Ectodermal cell (in vitro differentiated cells): ENCODE results near the gene KRT1.

Experiments
- H3K27ac ChIP-seq: 2 replicates; pipeline ENCODE4 v1.7.0; 2013; ENCODE audit warnings: mild to moderate bottlenecking, low read depth, low read length; ENCODE audit not compliant: insufficient read depth, poor library complexity, severe bottlenecking
- H3K27me3 ChIP-seq: 2 replicates; pipeline ENCODE4 v1.7.0; 2013; ENCODE audit warnings: mild to moderate bottlenecking, low read length; ENCODE audit not compliant: insufficient read depth, control insufficient read depth, poor library complexity, severe bottlenecking
- H3K36me3 ChIP-seq: one replicate; pipeline ENCODE4 v1.7.0; 2013; ENCODE audit warnings: low read length; ENCODE audit not compliant: control insufficient read depth, insufficient read depth
- H3K4me1 ChIP-seq: one replicate; pipeline ENCODE4 v1.7.0; 2013; ENCODE audit warnings: low read length; ENCODE audit not compliant: control insufficient read depth, insufficient read depth
- H3K4me3 ChIP-seq: 2 replicates; pipeline ENCODE4 v1.7.0; 2013; ENCODE audit warnings: low read depth, low read length, control low read depth; ENCODE audit not compliant: insufficient read depth
- H3K9me3 ChIP-seq: 2 replicates; pipeline ENCODE4 v1.7.0; 2013; ENCODE audit warnings: mild to moderate bottlenecking, low read length, moderate library complexity; ENCODE audit not compliant: control insufficient read depth
- WGBS, 2 experiments: methylation state at CpG; one replicate each; pipeline ENCODE4 v1.1.7; 2013; ENCODE audit warnings: missing lambda C conversion rate in 2 of 2; 5-methylcytosine and 5-hydroxymethylcytosine counted together

KRT1 gene

GRCh38 chr12:52691841-52692150 lies 11.6 kb upstream of the KRT1 start:
- peaks cover 17% of the 10 kb centered on the region for H3K4me1 ChIP-seq
- 62 to 76% methylated on average over 2 of the region's 2 CpGs for WGBS, 2 experiments
- H3K4me3 ChIP-seq = no peak overlapping the region
- peaks cover 39% of the 10 kb centered on the region for H3K27me3 ChIP-seq
- H3K27ac ChIP-seq = no peak overlapping the region
- H3K36me3 ChIP-seq = no peaks in the 10 kb centered on the region
- H3K9me3 ChIP-seq = no peaks in the 10 kb centered on the region

GRCh38 chr12:52691076-52691840 lies 11.1 kb upstream of the KRT1 start:
- no peaks in the 10 kb centered on the region for H3K36me3 ChIP-seq
- peaks cover 39% of the 10 kb centered on the region for H3K27me3 ChIP-seq
- peaks cover 17% of the 10 kb centered on the region for H3K4me1 ChIP-seq
- no peaks in the 10 kb centered on the region for H3K9me3 ChIP-seq
- H3K27ac ChIP-seq = no peak overlapping the region
- WGBS, 2 experiments = 8 to 10% methylated on average over 45 of the region's 45 CpGs
- peak overlapping the region; percentile 32 for H3K4me3 ChIP-seq

GRCh38 chr12:52690351-52691075 lies 10.3 kb upstream of the KRT1 start:
- Histone ChIP-seq H3K4me1 (peaks cover 17% of the 10 kb centered on the region), H3K27me3 (peaks cover 39% of the 10 kb centered on the region), H3K27ac (no peak overlapping the region), H3K9me3 (no peaks in the 10 kb centered on the region), H3K4me3 (peak overlapping the region; percentile 32), H3K36me3 (no peaks in the 10 kb centered on the region)
- WGBS, 2 experiments = 62 to 63% methylated on average over 8 of the region's 8 CpGs

- H3K36me3 ChIP-seq = no peaks in the 10 kb centered on the region
- peaks cover 39% of the 10 kb centered on the region for H3K27me3 ChIP-seq
- WGBS, 2 experiments = 87 to 91% methylated on average over 1 of the region's 1 CpG
- no peak overlapping the region for H3K4me3 ChIP-seq
- peaks cover 17% of the 10 kb centered on the region for H3K4me1 ChIP-seq
- no peaks in the 10 kb centered on the region for H3K9me3 ChIP-seq
- no peak overlapping the region for H3K27ac ChIP-seq
These were observed 9.7 kb upstream of the KRT1 start for GRCh38 chr12:52689936-52690335.

- H3K9me3 ChIP-seq = no peaks in the 10 kb centered on the region
- peaks cover 22% of the 10 kb centered on the region for H3K4me1 ChIP-seq
- H3K36me3 ChIP-seq = no peaks in the 10 kb centered on the region
- no peak overlapping the region for H3K27ac ChIP-seq
- H3K4me3 ChIP-seq = no peak overlapping the region
- H3K27me3 ChIP-seq = peaks cover 39% of the 10 kb centered on the region
These were observed 9.0 kb upstream of the KRT1 start for GRCh38 chr12:52689239-52689638.

GRCh38 chr12:52688481-52688880 lies 8.3 kb upstream of the KRT1 start:
- Histone ChIP-seq H3K4me3 (no peak overlapping the region), H3K36me3 (no peaks in the 10 kb centered on the region), H3K4me1 (peaks cover 22% of the 10 kb centered on the region), H3K27me3 (peaks cover 39% of the 10 kb centered on the region), H3K9me3 (no peaks in the 10 kb centered on the region), H3K27ac (no peak overlapping the region)
- 83 to 87% methylated on average over 2 of the region's 2 CpGs for WGBS, 2 experiments

- Histone ChIP-seq H3K27ac (no peak overlapping the region), H3K4me3 (no peak overlapping the region), H3K27me3 (peaks cover 34% of the 10 kb centered on the region), H3K9me3 (no peaks in the 10 kb centered on the region), H3K4me1 (peaks cover 22% of the 10 kb centered on the region), H3K36me3 (no peaks in the 10 kb centered on the region)
- WGBS, 2 experiments = 86 to 88% methylated on average over 7 to 8 of the region's 8 CpGs
These were observed 7.5 kb upstream of the KRT1 start for GRCh38 chr12:52687497-52688385.

- no peaks in the 10 kb centered on the region for H3K9me3 ChIP-seq
- H3K36me3 ChIP-seq = no peaks in the 10 kb centered on the region
- H3K4me3 ChIP-seq = no peak overlapping the region
- peaks cover 18% of the 10 kb centered on the region for H3K4me1 ChIP-seq
- no peak overlapping the region for H3K27ac ChIP-seq
- peaks cover 34% of the 10 kb centered on the region for H3K27me3 ChIP-seq
- 89 to 91% methylated on average over 9 of the region's 9 CpGs for WGBS, 2 experiments
These were observed 6.7 kb upstream of the KRT1 start for GRCh38 chr12:52686756-52687487.

- peaks cover 25% of the 10 kb centered on the region for H3K27me3 ChIP-seq
These were observed 5.9 kb upstream of the KRT1 start for GRCh38 chr12:52686063-52686462.

More at GRCh38 chr12:52686063-52686462, 5.9 kb upstream of the KRT1 start:
- Histone ChIP-seq H3K36me3 (no peaks in the 10 kb centered on the region), H3K4me1 (peaks cover 13% of the 10 kb centered on the region), H3K9me3 (no peaks in the 10 kb centered on the region), H3K27ac (no peak overlapping the region), H3K4me3 (no peak overlapping the region)
- WGBS, 2 experiments = 93 to 95% methylated on average over 3 of the region's 3 CpGs
